ENCODE data around the gene ZNF485. TPM values are rescaled to one million over a fixed set of nuclear protein-coding genes. Genes with fewer than 3 reads are reported as not detected.

The ZNF485 gene
- total RNA-seq, 4 donors from 2014 or later, result 1.1 to 10.9 (median 5.0) TPM

DNA sequence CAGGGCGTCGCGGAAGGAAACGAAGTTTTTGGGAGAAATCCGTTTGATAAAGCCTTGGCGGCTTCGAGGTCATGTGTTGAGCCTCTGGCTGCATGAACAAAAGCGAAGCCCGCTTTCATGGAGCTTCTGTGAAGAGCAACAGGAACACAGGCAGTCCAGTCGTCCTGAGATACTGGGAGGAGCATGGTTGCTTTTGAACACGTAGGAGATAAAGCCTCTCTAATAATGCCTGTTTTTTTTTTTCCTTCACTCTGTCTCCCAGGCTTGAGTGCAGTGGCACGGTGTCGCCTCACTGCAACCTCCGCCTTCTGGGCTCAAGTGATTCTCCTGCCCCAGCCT, 42.9 kb downstream of the ZNF485 start:
- Histone ChIP-seq H3K36me3 (peaks cover 14 to 22% (median 14%) of the 10 kb centered on the region in 3 donors), H3K4me1 (peaks cover 0 to 19% (median 4%) of the 10 kb centered on the region in 3 donors), H3K4me3 (peak overlapping the region; percentile 67 to 84 (median 80)), H3K27me3 (peaks cover 0 to 9% (median 0%) of the 10 kb centered on the region in 4 donors), H3K9me3 (peaks cover 4 to 31% (median 26%) of the 10 kb centered on the region in 3 donors), H3K27ac (peak overlapping the region; percentile 68 to 88 (median 78))
- 16 to 17% methylated on average over 14 of the region's 14 CpGs for WGBS, 2 donors
- intact Hi-C loops (cut with DNase I), result no loop called here
- TF ChIP-seq POLR2A (IDR thresholded peaks at IDR 0.05), result no peak
- DNase-seq, result no peak

DNA sequence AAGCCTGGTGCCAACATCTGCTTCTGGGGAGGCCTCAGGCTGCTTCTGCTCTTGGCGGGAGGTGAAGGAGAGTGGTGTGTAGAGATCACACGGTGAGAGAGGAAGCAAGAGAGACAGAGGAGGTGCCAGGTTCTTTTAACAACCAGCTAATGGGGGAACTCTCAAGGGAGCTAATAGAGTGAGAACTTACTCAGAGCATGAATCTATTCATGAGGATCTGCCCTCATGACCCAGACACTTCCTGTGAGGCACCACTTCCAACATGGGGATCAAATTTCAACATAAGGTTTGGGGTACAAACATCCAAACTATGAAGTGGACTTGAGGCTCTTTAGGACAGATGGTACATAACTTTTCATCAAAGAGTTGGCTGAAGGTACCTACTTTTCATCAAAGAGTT, 47.5 kb downstream of the ZNF485 start:
- intact Hi-C loops (cut with DNase I), result no loop called here
- WGBS, 2 donors, result 46 to 50% methylated on average over 2 of the region's 2 CpGs
- no peaks in the 10 kb centered on the region for H3K36me3 ChIP-seq
- no peak overlapping the region for H3K27ac ChIP-seq
- TF ChIP-seq POLR2A (IDR thresholded peaks at IDR 0.05), result no peak
- TF ChIP-seq, protein P1, sequence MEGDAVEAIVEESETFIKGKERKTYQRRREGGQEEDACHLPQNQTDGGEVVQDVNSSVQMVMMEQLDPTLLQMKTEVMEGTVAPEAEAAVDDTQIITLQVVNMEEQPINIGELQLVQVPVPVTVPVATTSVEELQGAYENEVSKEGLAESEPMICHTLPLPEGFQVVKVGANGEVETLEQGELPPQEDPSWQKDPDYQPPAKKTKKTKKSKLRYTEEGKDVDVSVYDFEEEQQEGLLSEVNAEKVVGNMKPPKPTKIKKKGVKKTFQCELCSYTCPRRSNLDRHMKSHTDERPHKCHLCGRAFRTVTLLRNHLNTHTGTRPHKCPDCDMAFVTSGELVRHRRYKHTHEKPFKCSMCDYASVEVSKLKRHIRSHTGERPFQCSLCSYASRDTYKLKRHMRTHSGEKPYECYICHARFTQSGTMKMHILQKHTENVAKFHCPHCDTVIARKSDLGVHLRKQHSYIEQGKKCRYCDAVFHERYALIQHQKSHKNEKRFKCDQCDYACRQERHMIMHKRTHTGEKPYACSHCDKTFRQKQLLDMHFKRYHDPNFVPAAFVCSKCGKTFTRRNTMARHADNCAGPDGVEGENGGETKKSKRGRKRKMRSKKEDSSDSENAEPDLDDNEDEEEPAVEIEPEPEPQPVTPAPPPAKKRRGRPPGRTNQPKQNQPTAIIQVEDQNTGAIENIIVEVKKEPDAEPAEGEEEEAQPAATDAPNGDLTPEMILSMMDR (IDR thresholded peaks at IDR 0.05), result no peak
- peaks cover 0 to 8% (median 4%) of the 10 kb centered on the region in 3 donors for H3K4me1 ChIP-seq
- peaks cover 0 to 16% (median 0%) of the 10 kb centered on the region in 4 donors for H3K27me3 ChIP-seq
- no peak overlapping the region for H3K4me3 ChIP-seq
- DNase-seq, result no peak
- no peaks in the 10 kb centered on the region for H3K9me3 ChIP-seq

DNA sequence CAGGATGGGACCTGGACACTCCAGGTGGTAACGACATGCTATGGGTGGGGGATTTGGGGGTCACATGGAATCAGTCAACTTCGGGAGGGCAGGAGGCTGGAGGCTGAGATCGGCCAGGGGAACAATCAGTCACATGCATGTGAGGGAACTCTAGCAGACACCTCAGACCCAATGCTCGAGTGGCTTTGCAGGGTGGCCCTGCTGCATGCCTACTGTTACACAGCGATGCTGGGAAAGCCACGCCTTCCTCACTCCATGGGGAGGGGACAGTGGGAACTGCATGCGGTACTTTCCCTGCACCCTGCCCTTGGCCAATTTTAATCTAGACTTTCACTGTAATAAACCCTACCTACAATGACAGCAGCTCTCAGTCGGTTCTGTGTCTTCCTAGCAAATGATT, 49.1 kb downstream of the ZNF485 start:
- 65 to 79% methylated on average over 3 to 4 of the region's 8 CpGs for WGBS, 2 donors
- Histone ChIP-seq H3K27me3 (peaks cover 0 to 25% (median 0%) of the 10 kb centered on the region in 4 donors), H3K9me3 (no peaks in the 10 kb centered on the region), H3K36me3 (no peaks in the 10 kb centered on the region), H3K27ac (no peak overlapping the region), H3K4me3 (no peak overlapping the region), H3K4me1 (no peaks in the 10 kb centered on the region)
- no peak for TF ChIP-seq POLR2A (IDR thresholded peaks at IDR 0.05)
- TF ChIP-seq, protein P1 (IDR thresholded peaks at IDR 0.05), result no peak
- intact Hi-C loops (cut with DNase I), result no loop called here
- no peak for DNase-seq

DNA sequence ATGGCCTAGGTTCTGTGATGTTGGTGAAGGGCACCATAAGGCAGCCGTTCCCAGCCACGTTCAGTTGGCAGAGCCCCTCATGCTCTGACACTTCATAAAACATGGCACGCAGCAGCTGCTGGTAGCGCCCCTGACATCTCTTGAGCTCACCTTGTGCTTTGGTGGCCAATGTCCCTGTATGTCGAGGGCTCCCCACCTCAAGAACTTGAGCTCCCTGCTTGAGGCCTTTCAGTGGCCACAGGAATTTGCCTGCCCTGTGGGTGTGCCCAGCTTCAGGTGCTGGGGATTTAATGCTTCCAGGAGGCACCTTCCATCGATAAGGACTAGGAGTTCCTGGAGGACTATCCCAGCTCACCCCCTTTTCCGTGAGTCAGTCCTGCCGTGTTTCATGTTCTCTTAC, 52.0 kb downstream of the ZNF485 start:
- Histone ChIP-seq H3K27ac (no peak overlapping the region), H3K36me3 (no peaks in the 10 kb centered on the region), H3K4me1 (no peaks in the 10 kb centered on the region), H3K27me3 (peaks cover 0 to 24% (median 0%) of the 10 kb centered on the region in 4 donors), H3K4me3 (no peak overlapping the region), H3K9me3 (no peaks in the 10 kb centered on the region)
- intact Hi-C loops (cut with DNase I), result no loop called here
- TF ChIP-seq POLR2A (IDR thresholded peaks at IDR 0.05), result no peak
- TF ChIP-seq, protein P1 (IDR thresholded peaks at IDR 0.05), result no peak
- no peak for DNase-seq
- WGBS, 2 donors, result 78% methylated on average over 5 to 7 of the region's 8 CpGs

DNA sequence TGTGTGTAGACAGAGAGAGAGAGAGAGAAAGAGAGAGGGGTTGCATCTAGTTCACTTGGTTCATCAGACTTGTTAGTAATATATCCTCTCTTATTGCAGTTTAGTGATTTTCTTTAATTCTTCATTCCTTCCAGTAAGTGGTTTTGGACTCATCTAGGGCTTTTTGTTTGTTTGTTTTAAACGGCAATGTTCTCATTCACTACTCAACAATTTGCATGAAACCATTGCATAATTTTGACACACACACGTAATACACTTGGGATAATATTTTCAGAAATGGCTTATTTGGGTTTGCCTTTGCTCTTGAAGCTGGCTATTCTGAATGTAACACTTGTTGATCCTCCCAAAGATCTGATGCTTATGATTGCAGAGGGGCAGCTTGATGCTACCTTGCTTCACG, 58.8 kb downstream of the ZNF485 start:
- intact Hi-C loops (cut with DNase I), result no loop called here

More for the DNA sequence above, 58.8 kb downstream of the ZNF485 start:
- no peak for DNase-seq
- H3K27ac ChIP-seq, result no peak overlapping the region
- peaks cover 0 to 7% (median 0%) of the 10 kb centered on the region in 3 donors for H3K4me1 ChIP-seq
- H3K9me3 ChIP-seq, result no peaks in the 10 kb centered on the region
- TF ChIP-seq POLR2A (IDR thresholded peaks at IDR 0.05), result no peak
- TF ChIP-seq, protein P1 (IDR thresholded peaks at IDR 0.05), result no peak
- H3K36me3 ChIP-seq, result no peaks in the 10 kb centered on the region
- WGBS, 2 donors, result 34 to 36% methylated on average over 3 of the region's 3 CpGs
- H3K27me3 ChIP-seq, result peaks cover 0 to 48% (median 4%) of the 10 kb centered on the region in 4 donors
- H3K4me3 ChIP-seq, result no peak overlapping the region

Measured in esophagus squamous epithelium (tissue), 5 donors.